ENCODE results near the gene PRMT9. TPM values are rescaled to one million over a fixed set of nuclear protein-coding genes. Genes with fewer than 3 reads are reported as not detected.

The PRMT9 gene
- total RNA-seq, 1 experiment from 2014 or later: 10.5 TPM

DNA sequence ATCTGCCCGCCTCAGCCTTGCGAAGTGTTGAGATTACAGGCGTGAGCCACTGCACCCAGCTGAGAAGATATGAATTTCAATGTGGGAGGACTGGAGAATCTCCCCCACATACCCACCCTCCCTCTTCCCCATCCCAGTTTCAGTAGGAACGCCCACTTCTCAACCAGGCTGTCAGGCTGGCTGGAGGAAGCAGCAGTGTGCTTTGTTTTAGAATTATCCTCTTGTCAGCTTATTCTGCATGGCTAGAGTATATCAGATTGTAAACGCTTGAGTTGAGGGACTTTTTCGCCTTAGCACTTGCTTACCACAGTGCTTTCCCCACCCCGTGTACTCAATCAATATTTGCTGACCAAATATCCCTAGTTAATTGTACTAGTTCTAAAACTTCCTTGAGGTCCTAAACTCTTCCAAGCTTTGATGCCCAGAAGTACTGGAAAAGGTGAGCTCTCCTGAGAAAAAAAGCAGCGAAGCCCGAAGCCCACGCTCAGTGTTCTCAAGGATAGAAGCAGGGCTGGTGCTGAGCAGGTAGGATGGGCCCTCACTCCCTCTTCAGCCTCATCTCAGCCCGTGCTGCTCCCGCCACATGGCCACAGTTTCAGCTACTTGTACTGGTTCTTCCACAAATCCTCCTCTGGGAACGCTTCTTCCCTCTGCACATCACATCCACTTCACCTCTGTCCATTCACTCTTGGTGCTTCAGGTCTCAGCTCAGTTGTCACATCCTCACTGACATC is 40.7 kb upstream of the PRMT9 start:
- Histone ChIP-seq H2BK120ac (ENCODE audit: low read depth, low read length, poor library complexity, severe bottlenecking) (no peak overlapping the region), H3K9me3 (ENCODE audit: control insufficient read depth, low read depth, low read length) (no peaks in the 10 kb centered on the region), H3K56ac (ENCODE audit: insufficient read length, low read depth, low read length) (no peak overlapping the region), H3K9ac (ENCODE audit: extremely low read depth, insufficient read length, low read length) (no peak overlapping the region), H3K14ac (ENCODE audit: insufficient read depth, low read length) (peak overlapping the region; percentile 19; the same call in 1 of the 2 replicates), H3K27ac (ENCODE audit: insufficient read length, low read depth, low read length) (no peak overlapping the region), H3K4ac (ENCODE audit: low read depth, low read length) (no peak overlapping the region), H4K20me1 (ENCODE audit: control insufficient read depth, insufficient read depth, insufficient read length) (no peaks in the 10 kb centered on the region), H3K23me2 (ENCODE audit: insufficient read length, low read depth, low read length, poor library complexity, severe bottlenecking) (no peaks in the 10 kb centered on the region), H3K18ac (ENCODE audit: insufficient read length, low read depth, low read length) (no peak overlapping the region), H3K27me3 (ENCODE audit: insufficient read depth, low read length) (no peaks in the 10 kb centered on the region), H2BK20ac (ENCODE audit: low read depth, low read length, poor library complexity, severe bottlenecking) (no peak overlapping the region), H4K5ac (ENCODE audit: insufficient read length, low read depth, low read length) (no peak overlapping the region), H3K79me2 (ENCODE audit: insufficient read depth, low read length) (no peaks in the 10 kb centered on the region), H4K8ac (replicated peaks; ENCODE audit: insufficient read length, low read depth, low read length) (no peak overlapping the region), H2BK5ac (ENCODE audit: insufficient read length, low read length) (no peak overlapping the region), H2BK15ac (ENCODE audit: low read depth, low read length) (no peak overlapping the region), H3K4me2 (ENCODE audit: insufficient read depth, insufficient read length, low read length) (no peak overlapping the region), H3T11ph (ENCODE audit: low read length) (no peak overlapping the region), H3K23ac (ENCODE audit: insufficient read length, low read depth, low read length) (no peak overlapping the region), H3K4me1 (ENCODE audit: insufficient read depth, low read length) (no peaks in the 10 kb centered on the region; the same call in 1 of the 2 replicates), H2AFZ (ENCODE audit: low read length) (no peak overlapping the region), H2AK5ac (ENCODE audit: insufficient read length, low read length) (no peak overlapping the region), H4K91ac (ENCODE audit: insufficient read length, low read depth, low read length) (no peak overlapping the region), H2BK12ac (ENCODE audit: insufficient read length, low read depth, low read length) (no peak overlapping the region), H3K79me1 (ENCODE audit: insufficient read depth, low read depth, low read length, poor library complexity, severe bottlenecking) (no peaks in the 10 kb centered on the region)
- no peak overlapping the region for H3K27ac Mint-ChIP-seq
- no peaks in the 10 kb centered on the region for H3K36me3 Mint-ChIP-seq (ENCODE audit: insufficient read depth in 1 of 3, low read depth in 3 of 3)
- TF ChIP-seq, protein P1, sequence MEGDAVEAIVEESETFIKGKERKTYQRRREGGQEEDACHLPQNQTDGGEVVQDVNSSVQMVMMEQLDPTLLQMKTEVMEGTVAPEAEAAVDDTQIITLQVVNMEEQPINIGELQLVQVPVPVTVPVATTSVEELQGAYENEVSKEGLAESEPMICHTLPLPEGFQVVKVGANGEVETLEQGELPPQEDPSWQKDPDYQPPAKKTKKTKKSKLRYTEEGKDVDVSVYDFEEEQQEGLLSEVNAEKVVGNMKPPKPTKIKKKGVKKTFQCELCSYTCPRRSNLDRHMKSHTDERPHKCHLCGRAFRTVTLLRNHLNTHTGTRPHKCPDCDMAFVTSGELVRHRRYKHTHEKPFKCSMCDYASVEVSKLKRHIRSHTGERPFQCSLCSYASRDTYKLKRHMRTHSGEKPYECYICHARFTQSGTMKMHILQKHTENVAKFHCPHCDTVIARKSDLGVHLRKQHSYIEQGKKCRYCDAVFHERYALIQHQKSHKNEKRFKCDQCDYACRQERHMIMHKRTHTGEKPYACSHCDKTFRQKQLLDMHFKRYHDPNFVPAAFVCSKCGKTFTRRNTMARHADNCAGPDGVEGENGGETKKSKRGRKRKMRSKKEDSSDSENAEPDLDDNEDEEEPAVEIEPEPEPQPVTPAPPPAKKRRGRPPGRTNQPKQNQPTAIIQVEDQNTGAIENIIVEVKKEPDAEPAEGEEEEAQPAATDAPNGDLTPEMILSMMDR (conservative IDR thresholded peaks at IDR 0.05): no peak
- H3K4me3 Mint-ChIP-seq: no peak overlapping the region
- peaks cover 6 to 8% of the 10 kb centered on the region in 2 experiments for H3K4me1 Mint-ChIP-seq
- H3K27me3 Mint-ChIP-seq (ENCODE audit: low read depth): peaks cover 20% of the 10 kb centered on the region
- no CpG with 5 or more reads among the region's 13 CpGs for WGBS (ENCODE audit: extremely low coverage, insufficient read length, low lambda C conversion rate)
- no peaks in the 10 kb centered on the region for H3K9me3 Mint-ChIP-seq
- no peak for DNase-seq

All from H9 (cell line).